ENCODE results near the gene REX1BD.
"Not testable (repeated sequence)": the region's sequence is repeated elsewhere in the genome, so short reads cannot be mapped to it uniquely, and the experiment has no call there.

Gene REX1BD

GRCh38 chr19:18577365-18577914 lies 11.2 kb upstream of the REX1BD start:
- DNase-seq (ENCODE audit: low read depth), result no peak

GRCh38 chr19:18580311-18580710 lies 8.3 kb upstream of the REX1BD start:
- no peak for DNase-seq (ENCODE audit: low read depth)

- DNase-seq (ENCODE audit: low read depth), result no peak
Measured at GRCh38 chr19:18586306-18586705, 2.3 kb upstream of the REX1BD start.

GRCh38 chr19:18587561-18587960 lies 1.0 kb upstream of the REX1BD start:
- DNase-seq (ENCODE audit: low read depth), result no peak

- no peak for DNase-seq (ENCODE audit: low read depth)
Measured at GRCh38 chr19:18587962-18588610, 512 bp upstream of the REX1BD start.

GRCh38 chr19:18589380-18590272 lies 1.0 kb downstream of the REX1BD start:
- DNase-seq (ENCODE audit: low read depth), result peak; percentile 70

GRCh38 chr19:18590273-18591272 lies 2.0 kb downstream of the REX1BD start:
- no peak for DNase-seq (ENCODE audit: low read depth)

- DNase-seq (ENCODE audit: low read depth), result no peak
Measured at GRCh38 chr19:18591735-18592385, 3.3 kb downstream of the REX1BD start.

GRCh38 chr19:18592732-18593131 lies 4.1 kb downstream of the REX1BD start:
- DNase-seq (ENCODE audit: low read depth), result not testable (repeated sequence)

GRCh38 chr19:18593367-18594095 lies 4.9 kb downstream of the REX1BD start:
- no peak for DNase-seq (ENCODE audit: low read depth)

- peak; percentile 79 for DNase-seq (ENCODE audit: low read depth)
Measured at GRCh38 chr19:18594096-18594823, 5.7 kb downstream of the REX1BD start.

GRCh38 chr19:18594824-18595373 lies 6.3 kb downstream of the REX1BD start:
- DNase-seq (ENCODE audit: low read depth), result no peak

GRCh38 chr19:18595475-18595874 lies 6.9 kb downstream of the REX1BD start:
- no peak for DNase-seq (ENCODE audit: low read depth)

GRCh38 chr19:18596752-18597157 lies 8.2 kb downstream of the REX1BD start:
- DNase-seq (ENCODE audit: low read depth), result no peak

GRCh38 chr19:18597809-18598660 lies 9.4 kb downstream of the REX1BD start:
- DNase-seq (ENCODE audit: low read depth), result no peak

GRCh38 chr19:18599485-18599884 lies 10.9 kb downstream of the REX1BD start:
- DNase-seq (ENCODE audit: low read depth), result no peak

- DNase-seq (ENCODE audit: low read depth), result not testable (repeated sequence)
Measured at GRCh38 chr19:18600692-18601397, 12.2 kb downstream of the REX1BD start.

- DNase-seq (ENCODE audit: low read depth), result no peak
Measured at GRCh38 chr19:18601875-18602274, 13.3 kb downstream of the REX1BD start.
